Stimulated activated CD4-positive, alpha-beta T cell treated with anti-CD3 and anti-CD28 coated beads, TNF-alpha, amount 100 ng/mL, for 48 hours (primary cell): ENCODE data around the gene LCN12.
"Not testable (repeated sequence)": the region's sequence is repeated elsewhere in the genome, so short reads cannot be mapped to it uniquely, and the experiment has no call there.

Experiments
- DNase-seq, 3 donors: peaks; one replicate each; pipeline ENCODE4 v3.0.0-alpha.2; 2020; ENCODE audit warnings: low read depth in 3 of 3

The LCN12 gene

GRCh38 chr9:136990242-136990911, 38.3 kb downstream of the LCN12 start:
- no peak for DNase-seq

DNA sequence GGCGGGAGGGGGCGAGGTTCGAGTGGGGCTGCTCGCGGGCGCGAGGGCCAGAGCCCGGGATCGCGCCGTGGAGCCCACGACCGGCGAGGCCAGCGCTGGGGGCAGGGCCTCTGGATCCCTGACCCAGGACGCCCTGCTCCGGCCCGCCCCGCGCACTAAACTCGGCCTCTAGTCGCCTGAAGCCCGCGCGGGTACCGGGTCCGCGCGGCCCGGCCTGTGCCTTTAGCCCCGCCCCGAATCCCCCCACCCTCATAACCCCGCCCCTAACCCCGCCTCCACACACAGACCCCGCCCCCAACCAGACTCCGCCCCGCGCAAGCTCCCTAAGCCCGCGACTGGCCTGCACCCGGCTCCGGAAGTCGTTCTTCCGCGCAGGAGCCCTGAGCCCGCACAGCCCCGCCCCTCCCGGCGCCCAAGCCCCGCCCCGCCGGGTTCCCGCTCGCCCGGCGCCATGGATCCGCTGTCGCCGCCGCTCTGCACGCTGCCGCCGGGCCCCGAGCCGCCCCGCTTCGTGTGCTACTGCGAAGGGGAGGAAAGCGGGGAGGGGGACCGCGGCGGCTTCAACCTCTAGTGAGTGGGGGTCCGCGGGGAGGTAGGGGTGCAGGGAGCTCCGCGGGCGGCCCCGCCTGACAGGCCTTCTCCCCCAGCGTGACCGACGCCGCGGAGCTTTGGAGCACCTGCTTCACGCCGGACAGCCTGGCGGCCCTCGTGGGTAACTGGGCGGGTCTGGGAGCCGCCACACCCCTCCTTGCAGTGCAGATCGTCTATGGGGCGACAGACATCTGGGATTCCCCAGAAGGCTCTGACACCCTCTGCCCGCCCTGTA, 40.1 kb downstream of the LCN12 start, which contains the start of gene PAXX:
TSS of gene PAXX (plus strand) at position 430 of the 826 bp plus-strand sequence. CDS start at position 452, 22 bp downstream.
- DNase-seq, result peak; percentile 88 to 97 (median 91)

DNA sequence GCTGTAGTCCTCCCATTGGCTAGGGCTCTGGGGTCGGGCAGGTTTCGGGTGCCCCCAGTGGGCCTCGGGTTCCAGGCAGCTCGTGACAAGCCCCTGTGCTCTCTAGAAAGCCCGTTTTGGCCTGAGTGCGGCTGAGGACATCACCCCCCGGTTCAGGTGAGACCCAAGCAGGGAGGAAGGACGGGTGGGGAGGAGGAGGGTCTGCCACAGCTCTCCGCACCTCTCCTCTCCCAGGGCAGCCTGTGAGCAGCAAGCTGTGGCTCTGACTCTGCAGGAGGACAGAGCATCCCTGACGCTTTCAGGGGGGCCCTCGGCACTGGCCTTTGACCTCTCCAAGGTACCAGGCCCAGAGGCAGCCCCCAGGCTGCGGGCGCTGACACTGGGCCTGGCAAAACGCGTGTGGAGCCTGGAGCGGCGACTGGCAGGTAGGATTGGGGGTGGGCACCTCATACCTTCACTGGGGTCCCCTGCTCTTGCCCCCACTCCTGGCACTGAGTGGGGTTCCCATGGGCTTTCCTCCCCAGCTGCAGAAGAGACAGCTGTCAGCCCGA, 40.8 kb downstream of the LCN12 start:
- DNase-seq, result no peak

- no peak for DNase-seq
Observed at GRCh38 chr9:136994180-136994887, 42.3 kb downstream of the LCN12 start.

DNA sequence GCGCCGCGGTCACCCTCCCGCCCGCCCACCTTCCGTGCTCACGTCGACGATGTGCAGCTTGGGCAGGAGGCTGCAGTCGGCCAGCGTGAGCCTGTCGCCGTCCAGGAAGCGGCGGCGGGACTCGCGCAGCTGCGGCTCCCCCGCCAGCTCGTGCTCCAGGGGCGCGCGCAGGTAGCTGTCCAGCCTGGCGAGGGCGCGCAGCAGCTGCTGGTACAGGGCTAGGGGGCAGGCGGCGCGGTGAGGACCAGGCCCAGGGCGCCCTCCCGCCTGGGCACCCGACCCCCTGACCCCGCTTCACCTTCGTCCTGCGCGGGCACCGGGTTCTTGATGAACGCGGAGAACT, 42.8 kb downstream of the LCN12 start:
- DNase-seq, result no peak

GRCh38 chr9:136995362-136995761, 43.3 kb downstream of the LCN12 start:
- no peak for DNase-seq

DNA sequence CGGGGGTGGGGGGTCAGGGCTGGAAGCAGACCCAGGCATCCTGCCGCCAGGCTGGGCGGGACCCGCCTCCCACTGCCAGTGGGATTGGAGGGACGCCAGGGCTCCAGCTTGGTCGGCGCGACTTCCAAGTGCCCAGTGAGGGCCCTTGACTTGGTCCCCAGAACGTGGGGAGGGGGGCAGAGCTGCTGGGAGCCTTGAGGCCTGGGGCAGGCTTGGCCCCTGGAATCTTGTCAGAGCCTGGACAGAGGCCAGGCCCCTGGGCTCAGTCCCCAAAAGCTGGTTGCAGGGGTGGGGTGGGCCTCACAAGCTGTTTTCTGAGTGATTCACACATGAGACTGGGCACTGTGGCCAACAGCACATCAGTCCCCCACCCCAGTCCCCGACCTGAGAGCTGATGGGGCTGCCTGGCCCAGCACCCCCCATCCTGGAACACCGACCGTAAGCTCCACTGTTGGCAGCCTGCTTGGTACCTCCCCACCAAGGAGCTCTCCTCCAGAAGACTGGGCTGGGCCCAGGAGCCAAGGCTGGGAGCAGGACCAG, 43.8 kb downstream of the LCN12 start:
- DNase-seq, result no peak

- DNase-seq, result no peak
Observed at GRCh38 chr9:136996361-136997292, 44.6 kb downstream of the LCN12 start, which contains the start of gene CLIC3. TSS of gene CLIC3 (minus strand) at chr9:136996568. CDS start at chr9:136996543, 25 bp downstream.

GRCh38 chr9:136997371-136997770, 45.3 kb downstream of the LCN12 start:
- no peak for DNase-seq

- no peak for DNase-seq
Observed at GRCh38 chr9:136997830-136998234, 45.8 kb downstream of the LCN12 start.

DNA sequence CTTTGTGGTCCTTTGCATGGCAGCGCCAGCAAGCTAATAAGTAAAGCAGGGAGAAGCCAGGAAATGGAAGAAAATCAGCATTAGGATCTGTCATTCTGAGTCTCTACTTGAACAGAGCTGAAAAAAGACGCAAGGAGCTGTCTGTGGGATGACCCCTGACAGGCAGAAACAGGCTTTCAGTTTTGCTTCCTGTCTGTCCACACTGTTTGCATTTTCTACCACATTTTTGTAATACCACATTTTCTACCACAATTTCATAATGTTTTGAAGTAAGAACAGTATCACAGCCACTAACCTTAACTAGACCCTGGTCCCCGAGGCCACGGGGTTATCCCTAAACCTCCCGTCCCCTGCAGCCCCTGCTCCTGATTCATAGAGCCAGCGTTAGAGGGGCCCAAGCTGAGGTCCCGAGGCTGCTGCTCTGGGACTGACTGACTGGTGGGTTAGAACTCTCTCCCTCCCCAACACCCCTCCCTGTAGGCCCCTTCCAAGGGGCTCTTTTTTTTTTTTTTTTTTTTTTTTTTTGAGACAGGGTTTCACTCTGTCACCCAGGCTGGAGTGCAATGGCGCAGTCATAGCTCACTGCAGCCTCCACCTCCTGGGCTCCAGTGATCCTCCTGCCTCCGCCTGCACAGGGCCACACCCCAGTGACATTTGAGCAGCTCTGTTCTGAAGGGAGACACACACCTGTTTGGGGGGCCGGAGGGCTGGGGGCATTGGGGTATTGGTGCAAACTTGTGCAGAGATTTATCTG, 48.3 kb downstream of the LCN12 start:
- DNase-seq, result no peak

GRCh38 chr9:137001857-137002645, 50.0 kb downstream of the LCN12 start:
- DNase-seq, result no peak

- no peak for DNase-seq
Observed at GRCh38 chr9:137002646-137003041, 50.6 kb downstream of the LCN12 start.

DNA sequence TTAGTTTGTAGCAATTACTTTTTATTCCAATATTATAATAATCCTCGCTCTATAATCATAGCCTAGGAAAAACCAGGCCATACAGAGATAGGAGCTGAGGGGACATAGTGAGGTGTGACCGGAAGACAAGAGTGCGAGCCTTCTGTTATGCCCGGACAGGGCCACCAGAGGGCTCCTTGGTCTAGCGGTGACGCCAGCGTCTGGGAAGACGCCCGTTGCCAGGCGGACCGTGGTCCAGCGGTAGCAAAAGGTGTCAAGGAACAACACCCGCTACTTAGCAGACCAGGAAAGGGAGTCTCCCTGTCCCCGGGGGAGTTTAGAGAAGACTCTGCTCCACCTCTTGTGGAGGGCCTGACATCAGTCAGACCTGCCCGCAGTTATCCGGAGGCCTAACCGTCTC, 52.2 kb downstream of the LCN12 start:
- not testable (repeated sequence) for DNase-seq
